IMR-90 (cell line): Measurements from ENCODE around the gene SMARCA4.

Experiments used
- CHD1 ChIP-seq: IDR thresholded peaks from 2 replicates; pipeline ENCODE4 v1.6.1; 2012; ENCODE audit warnings: low read depth, low read length, improper control_type of control experiment
- CTCF ChIP-seq: conservative IDR thresholded peaks from 2 replicates; pipeline ENCODE4 v1.5.1; 2012; ENCODE audit warnings: mild to moderate bottlenecking, low read depth, low read length, improper control_type of control experiment
- ELK1 ChIP-seq: fragments of 150-350 bp; IDR thresholded peaks from 2 replicates; pipeline ENCODE4 v1.6.1; 2016; ENCODE audit warnings: low read depth, mild to moderate bottlenecking, low read length, moderate library complexity, borderline replicate concordance
- MXI1 ChIP-seq: IDR thresholded peaks from 2 replicates; pipeline ENCODE4 v1.6.1; 2012; ENCODE audit warnings: low read depth, mild to moderate bottlenecking, low read length, moderate library complexity, borderline replicate concordance
- NFE2L2 ChIP-seq: fragments of 150-350 bp; IDR thresholded peaks from 2 replicates; pipeline ENCODE4 v1.6.1; 2016; ENCODE audit warnings: low read depth, mild to moderate bottlenecking, low read length
- POLR2A ChIP-seq: IDR thresholded peaks from 2 replicates; pipeline ENCODE4 v1.6.1; 2012; ENCODE audit warnings: mild to moderate bottlenecking, low read depth, low read length
- RAD21 ChIP-seq: IDR thresholded peaks from 2 replicates; pipeline ENCODE4 v1.6.1; 2012; ENCODE audit warnings: low read length, improper control_type of control experiment
- RCOR1 ChIP-seq: IDR thresholded peaks from 2 replicates; pipeline ENCODE4 v1.6.1; 2012; ENCODE audit warnings: mild to moderate bottlenecking, low read length, improper control_type of control experiment; ENCODE audit not compliant: insufficient replicate concordance
- SMC3 ChIP-seq: fragments of 150-350 bp; IDR thresholded peaks from 2 replicates; pipeline ENCODE4 v1.6.1; 2016; ENCODE audit warnings: low read depth, mild to moderate bottlenecking, antibody characterized with exemption, low read length, moderate library complexity
- USF2 ChIP-seq: fragments of 150-350 bp; IDR thresholded peaks from 2 replicates; pipeline ENCODE4 v1.6.1; 2017; ENCODE audit warnings: mild to moderate bottlenecking, antibody characterized with exemption, low read length, low read depth

GRCh38 chr19:11033251-11033650 lies 72.4 kb downstream of the SMARCA4 start:
- TF ChIP-seq POLR2A: no peak
- TF ChIP-seq CTCF: no peak
- TF ChIP-seq RCOR1: no peak
- TF ChIP-seq RAD21: no peak
- TF ChIP-seq SMC3: no peak
- TF ChIP-seq MXI1: no peak
- TF ChIP-seq ELK1: no peak
- TF ChIP-seq CHD1: no peak
- no peak for TF ChIP-seq NFE2L2
- no peak for TF ChIP-seq USF2
